MCF 10A (cell line): ENCODE data around the gene JCAD. TPM values are rescaled to one million over a fixed set of nuclear protein-coding genes. Genes with fewer than 3 reads are reported as not detected.
A peak's percentile ranks its signal among the peaks of the same experiment; 100 is the strongest.

ENCODE experiments used
- BruUV-seq: library from RNA; stranded (reverse); fragments of 400-500 nt; replicated peaks from 2 replicates; lab custom pipeline; 2021; lab: Mats Ljungman, UMichigan
- CTCF ChIA-PET: fragments of 300-600 bp; sonication (Branson Sonifier 250); formaldehyde crosslinking; extraction: SDS; loops from one replicate; lab custom pipeline; 2021; ENCODE audit warnings: antibody characterized with exemption, inconsistent platforms; lab: Yijun Ruan, JAX
- POLR2A ChIA-PET: fragments of 300-600, 350-650 bp; sonication (Branson Sonifier 250); formaldehyde crosslinking; extraction: SDS; loops from one replicate; lab custom pipeline; 2020; ENCODE audit warnings: antibody characterized with exemption, inconsistent platforms; lab: Yijun Ruan, JAX
- DNase-seq: peaks from one replicate; pipeline ENCODE4 v3.0.0-alpha.2; 2018; ENCODE audit not compliant: unreplicated experiment
- H3K27ac Mint-ChIP-seq: one replicate; pipeline ENCODE4 v1.8.0; 2022; ENCODE audit warnings: mild to moderate bottlenecking, low read depth, mixed read lengths; ENCODE audit not compliant: unreplicated experiment
- H3K27me3 Mint-ChIP-seq: one replicate; pipeline ENCODE4 v1.8.0; 2022; ENCODE audit warnings: mixed read lengths; ENCODE audit not compliant: insufficient read depth, unreplicated experiment
- H3K36me3 Mint-ChIP-seq: one replicate; pipeline ENCODE4 v1.8.0; 2022; ENCODE audit warnings: mild to moderate bottlenecking, moderate library complexity, mixed read lengths; ENCODE audit not compliant: insufficient read depth, unreplicated experiment
- H3K4me1 Mint-ChIP-seq: one replicate; pipeline ENCODE4 v1.8.0; 2022; ENCODE audit warnings: mixed read lengths; ENCODE audit not compliant: insufficient read depth, unreplicated experiment
- H3K4me3 Mint-ChIP-seq: one replicate; pipeline ENCODE4 v1.8.0; 2022; ENCODE audit warnings: mild to moderate bottlenecking, moderate library complexity, mixed read lengths; ENCODE audit not compliant: unreplicated experiment
- H3K9me3 Mint-ChIP-seq: one replicate; pipeline ENCODE4 v1.8.0; 2022; ENCODE audit warnings: mixed read lengths; ENCODE audit not compliant: unreplicated experiment
- intact Hi-C: fragments of 100-400 bp; cut with micrococcal nuclease; formaldehyde crosslinking; loops from 2 replicates; pipeline ENCODE4 v1.14.1; 2022
- total RNA-seq: library from RNA; stranded (reverse); gene quantifications from 2 replicates; pipeline ENCODE4 v1.2.3, GENCODE V29; 2022
- TF ChIP-seq, protein P1 (sequence below): fragments of 200-600 bp; IDR thresholded peaks from one replicate; pipeline ENCODE4 v1.8.0; 2022; ENCODE audit warnings: antibody characterized with exemption, mild to moderate bottlenecking; ENCODE audit not compliant: unreplicated experiment

JCAD gene
- total RNA-seq, 1 experiment from 2014 or later = 0.26 TPM

DNA sequence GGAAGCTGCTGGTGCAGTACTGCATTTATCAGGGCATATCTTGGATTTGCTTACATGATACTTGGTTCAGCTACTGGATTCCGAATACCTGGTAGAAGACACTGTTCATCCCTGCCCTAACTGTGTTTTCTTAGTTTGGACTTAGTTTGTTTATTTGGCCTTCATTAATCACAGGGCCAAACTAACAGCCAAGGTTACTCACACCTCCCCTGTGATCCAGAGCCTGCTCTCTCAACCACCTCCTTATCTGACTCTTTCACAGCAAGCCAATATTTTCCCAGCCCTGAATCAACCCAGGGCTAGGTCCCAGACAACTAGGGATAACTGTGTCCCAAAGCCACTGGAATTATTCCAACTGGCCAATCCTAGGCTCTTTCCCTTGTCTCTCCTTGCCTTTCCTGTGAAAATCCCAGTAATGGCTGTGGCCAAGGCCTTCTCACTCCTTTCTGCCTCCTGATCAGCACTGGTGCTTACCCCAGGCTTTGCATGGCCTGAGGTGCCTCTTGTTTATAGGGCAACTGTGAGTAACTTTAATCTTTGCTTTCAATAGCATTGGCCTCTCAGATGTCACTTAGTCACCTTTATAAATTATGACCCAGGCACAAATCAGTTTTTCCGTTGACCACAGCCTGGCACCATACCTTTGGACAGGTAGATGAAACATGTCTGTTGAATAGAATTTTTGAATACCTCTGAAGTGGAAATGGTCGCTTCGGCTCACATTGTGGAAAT is 9.3 kb upstream of the JCAD start:
- intact Hi-C loops = no loop called here
- no peaks in the 10 kb centered on the region for H3K4me1 Mint-ChIP-seq
- no peaks in the 10 kb centered on the region for H3K9me3 Mint-ChIP-seq
- no peak overlapping the region for H3K27ac Mint-ChIP-seq
- DNase-seq = no peak
- no peak overlapping the region for H3K4me3 Mint-ChIP-seq
- ChIA-PET CTCF (interaction anchor here (0.9 kb wide), 1 partner anchor 23 kb away, joined by 3 read pairs; no protein-coding TSS in a partner anchor), POLR2A (no interaction called here)
- H3K27me3 Mint-ChIP-seq = no peaks in the 10 kb centered on the region
- BruUV-seq = no TSS peak
- H3K36me3 Mint-ChIP-seq = no peaks in the 10 kb centered on the region
- TF ChIP-seq, protein P1, sequence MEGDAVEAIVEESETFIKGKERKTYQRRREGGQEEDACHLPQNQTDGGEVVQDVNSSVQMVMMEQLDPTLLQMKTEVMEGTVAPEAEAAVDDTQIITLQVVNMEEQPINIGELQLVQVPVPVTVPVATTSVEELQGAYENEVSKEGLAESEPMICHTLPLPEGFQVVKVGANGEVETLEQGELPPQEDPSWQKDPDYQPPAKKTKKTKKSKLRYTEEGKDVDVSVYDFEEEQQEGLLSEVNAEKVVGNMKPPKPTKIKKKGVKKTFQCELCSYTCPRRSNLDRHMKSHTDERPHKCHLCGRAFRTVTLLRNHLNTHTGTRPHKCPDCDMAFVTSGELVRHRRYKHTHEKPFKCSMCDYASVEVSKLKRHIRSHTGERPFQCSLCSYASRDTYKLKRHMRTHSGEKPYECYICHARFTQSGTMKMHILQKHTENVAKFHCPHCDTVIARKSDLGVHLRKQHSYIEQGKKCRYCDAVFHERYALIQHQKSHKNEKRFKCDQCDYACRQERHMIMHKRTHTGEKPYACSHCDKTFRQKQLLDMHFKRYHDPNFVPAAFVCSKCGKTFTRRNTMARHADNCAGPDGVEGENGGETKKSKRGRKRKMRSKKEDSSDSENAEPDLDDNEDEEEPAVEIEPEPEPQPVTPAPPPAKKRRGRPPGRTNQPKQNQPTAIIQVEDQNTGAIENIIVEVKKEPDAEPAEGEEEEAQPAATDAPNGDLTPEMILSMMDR = no peak

DNA sequence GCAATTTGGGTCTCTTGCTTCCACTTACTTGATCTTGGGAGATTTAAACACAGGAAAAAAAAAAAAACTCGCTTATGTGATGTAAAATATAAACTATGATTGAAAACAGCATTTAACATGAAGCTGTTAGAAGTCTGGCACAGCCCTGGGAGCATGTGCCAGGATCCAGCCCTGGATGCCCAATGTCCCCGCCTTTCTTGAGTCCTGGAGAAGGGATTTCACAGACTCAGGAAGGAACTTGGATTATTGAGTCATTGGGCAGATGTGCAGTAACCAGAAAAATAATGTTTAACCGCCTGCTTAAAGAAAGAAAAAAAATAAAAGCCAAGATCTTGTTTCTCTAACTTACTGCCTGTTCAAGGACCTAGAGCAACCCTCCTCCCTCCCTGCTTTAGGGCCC is 3.7 kb upstream of the JCAD start:
- CTCF ChIA-PET = interaction anchor here (0.6 kb wide), 1 partner anchor 624 kb away, joined by 3 read pairs; no protein-coding TSS in a partner anchor

DNA sequence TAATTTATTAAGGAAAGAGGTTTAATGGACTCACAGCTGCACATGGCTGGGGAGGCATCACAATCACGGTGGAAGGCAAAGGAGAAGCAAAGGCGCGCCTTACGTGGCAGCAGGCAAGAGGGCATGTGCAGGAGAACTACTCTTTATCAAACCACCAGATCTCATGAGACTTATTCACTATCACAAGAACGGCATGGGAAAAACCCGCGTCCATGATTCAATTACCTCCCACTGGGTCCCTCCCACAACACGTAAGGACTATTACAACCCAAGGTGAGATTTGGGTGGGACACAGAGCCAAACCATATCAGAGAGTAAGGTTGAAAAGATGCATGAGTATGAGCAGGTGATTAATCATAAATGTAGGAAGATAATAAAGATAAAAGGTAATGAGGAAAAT is 3.2 kb upstream of the JCAD start:
- ChIA-PET CTCF (interaction anchor here (0.6 kb wide), 1 partner anchor 623 kb away, joined by 3 read pairs; no protein-coding TSS in a partner anchor), POLR2A (no interaction called here)
- peaks cover 41% of the 10 kb centered on the region for H3K27me3 Mint-ChIP-seq
- H3K36me3 Mint-ChIP-seq = no peaks in the 10 kb centered on the region
- no TSS peak for BruUV-seq
- TF ChIP-seq, protein P1 = no peak
- no peak overlapping the region for H3K27ac Mint-ChIP-seq
- DNase-seq = no peak
- no peaks in the 10 kb centered on the region for H3K9me3 Mint-ChIP-seq
- H3K4me1 Mint-ChIP-seq = peaks cover 6% of the 10 kb centered on the region
- H3K4me3 Mint-ChIP-seq = no peak overlapping the region
- intact Hi-C loops = no loop called here

More for the DNA sequence above, 3.7 kb upstream of the JCAD start:
- POLR2A ChIA-PET = no interaction called here
- Mint-ChIP-seq H3K36me3 (no peaks in the 10 kb centered on the region), H3K4me3 (no peak overlapping the region), H3K27ac (no peak overlapping the region), H3K27me3 (peaks cover 41% of the 10 kb centered on the region), H3K9me3 (no peaks in the 10 kb centered on the region), H3K4me1 (peaks cover 6% of the 10 kb centered on the region)
- BruUV-seq = no TSS peak
- TF ChIP-seq, protein P1 = no peak
- intact Hi-C loops = no loop called here
- DNase-seq = peak; percentile 40

DNA sequence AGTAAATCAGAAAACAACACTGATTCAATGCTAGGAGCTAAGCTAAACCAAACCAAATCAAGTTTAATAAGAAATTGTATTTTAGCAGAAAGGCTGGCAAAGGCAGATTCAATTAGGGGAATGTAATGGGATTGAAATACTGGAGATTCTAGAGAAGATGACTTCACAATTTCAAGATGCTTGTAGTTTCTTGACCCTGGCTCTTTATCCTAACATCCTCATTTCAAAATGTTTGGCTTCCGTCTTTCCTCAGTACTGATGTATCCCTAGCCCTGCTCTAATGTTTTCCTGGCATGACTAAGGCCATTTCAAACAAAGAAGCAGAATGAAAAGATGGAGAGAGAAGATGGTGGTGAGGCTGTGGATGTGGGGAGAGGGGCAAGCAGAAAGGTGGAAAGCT is 2.7 kb upstream of the JCAD start:
- peaks cover 41% of the 10 kb centered on the region for H3K27me3 Mint-ChIP-seq
- ChIA-PET CTCF (no interaction called here), POLR2A (no interaction called here)
- H3K4me1 Mint-ChIP-seq = peaks cover 6% of the 10 kb centered on the region
- intact Hi-C loops = no loop called here
- H3K36me3 Mint-ChIP-seq = no peaks in the 10 kb centered on the region
- no peak overlapping the region for H3K4me3 Mint-ChIP-seq
- no TSS peak for BruUV-seq
- H3K9me3 Mint-ChIP-seq = no peaks in the 10 kb centered on the region
- TF ChIP-seq, protein P1 = no peak
- peak; percentile 4 for DNase-seq
- no peak overlapping the region for H3K27ac Mint-ChIP-seq
